HCEC 1CT (cell line): Measurements from ENCODE around the gene C19orf85.
A peak's percentile ranks its signal among the peaks of the same experiment; 100 is the strongest.
"Not testable (repeated sequence)": the region's sequence is repeated elsewhere in the genome, so short reads cannot be mapped to it uniquely, and the experiment has no call there.

Experiments used
- DNase-seq: peaks from one replicate; pipeline ENCODE4 v3.0.0-alpha.2; 2017

Gene C19orf85

DNA sequence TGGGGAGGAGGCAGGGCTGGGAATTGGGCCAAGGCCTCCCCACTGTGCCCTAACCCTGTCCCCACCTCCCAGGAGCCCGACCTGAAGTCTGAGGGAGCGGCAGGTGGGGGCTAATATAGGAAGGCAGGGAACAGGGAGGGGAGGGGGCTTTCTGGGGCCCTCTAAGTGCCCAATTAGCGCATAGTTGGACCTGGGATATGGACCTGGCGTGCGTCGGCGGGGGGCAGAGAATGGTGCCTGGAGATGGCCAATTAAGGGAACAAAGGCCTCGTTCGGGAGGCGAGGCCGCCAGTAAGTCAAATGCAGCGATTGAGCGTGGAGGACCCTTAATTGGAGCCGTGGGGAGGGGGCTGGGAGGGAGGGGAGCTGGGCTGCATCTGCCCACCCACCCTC, at the start of gene C19orf85:
Gene C19orf85, minus strand, starts transcription at position 90 of the 393 bp plus-strand sequence. CDS start 197 bp downstream, outside the sequence.
- no peak for DNase-seq

GRCh38 chr19:55508120-55508519, 43.6 kb upstream of the C19orf85 start:
- DNase-seq, result no peak

GRCh38 chr19:55504981-55505380, 40.4 kb upstream of the C19orf85 start:
- no peak for DNase-seq

DNA sequence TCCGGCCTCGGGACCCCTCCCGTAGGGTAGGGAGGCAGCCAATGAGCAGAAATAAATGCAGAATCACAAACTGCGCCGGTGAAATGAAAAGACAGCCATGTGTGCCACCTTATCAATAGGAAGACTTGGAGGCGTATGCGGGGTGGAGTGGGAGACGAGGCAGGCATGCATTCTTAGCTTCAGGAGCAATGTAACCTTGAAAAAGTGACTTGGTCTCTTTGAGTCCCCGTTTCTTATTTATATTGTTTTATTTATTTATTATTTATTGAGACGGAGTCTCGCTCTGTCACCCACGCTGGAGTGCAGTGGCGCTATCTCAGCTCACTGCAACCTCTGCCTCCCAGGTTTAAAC, 39.7 kb upstream of the C19orf85 start:
- DNase-seq, result no peak

DNA sequence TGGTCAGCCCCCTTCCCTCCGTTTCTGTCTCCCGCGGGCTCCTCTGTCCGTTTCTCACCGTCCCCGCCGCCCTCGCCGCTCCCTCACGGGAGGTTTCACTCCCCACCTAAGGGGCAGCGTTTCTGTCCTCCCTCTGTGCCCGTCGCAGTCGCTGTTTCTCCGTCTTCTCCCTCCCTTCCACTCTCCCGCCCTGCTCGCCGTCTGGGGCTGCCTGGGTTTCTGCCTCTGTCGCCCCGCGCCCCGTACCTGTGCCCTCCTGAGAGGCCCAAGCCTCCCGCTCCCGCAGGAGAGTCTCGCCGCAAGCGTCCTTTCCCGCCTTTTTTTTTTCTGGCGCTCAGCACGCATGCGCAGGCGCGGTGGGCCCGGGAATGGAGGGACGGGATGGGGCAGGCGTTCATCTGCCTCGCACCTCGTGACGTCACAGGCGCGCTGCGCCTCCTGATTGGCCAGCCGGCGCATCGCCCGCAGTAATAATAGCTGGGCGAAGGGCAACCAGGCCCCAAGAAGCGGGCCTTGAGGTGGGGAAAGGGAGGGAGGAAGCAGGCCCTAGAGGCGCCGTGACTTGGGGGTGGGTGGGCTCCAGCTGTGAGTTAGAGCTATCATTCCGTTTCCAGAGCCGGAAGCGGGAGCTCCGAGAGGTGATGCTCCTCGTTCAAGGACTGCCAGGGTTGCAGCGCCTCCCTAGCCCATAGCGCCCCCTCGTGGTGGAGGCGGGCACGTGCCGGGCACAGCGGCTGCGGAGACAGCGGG, 39.1 kb upstream of the C19orf85 start:
- DNase-seq, result peak; percentile 73

GRCh38 chr19:55503157-55503501, 38.6 kb upstream of the C19orf85 start:
- DNase-seq, result no peak

DNA sequence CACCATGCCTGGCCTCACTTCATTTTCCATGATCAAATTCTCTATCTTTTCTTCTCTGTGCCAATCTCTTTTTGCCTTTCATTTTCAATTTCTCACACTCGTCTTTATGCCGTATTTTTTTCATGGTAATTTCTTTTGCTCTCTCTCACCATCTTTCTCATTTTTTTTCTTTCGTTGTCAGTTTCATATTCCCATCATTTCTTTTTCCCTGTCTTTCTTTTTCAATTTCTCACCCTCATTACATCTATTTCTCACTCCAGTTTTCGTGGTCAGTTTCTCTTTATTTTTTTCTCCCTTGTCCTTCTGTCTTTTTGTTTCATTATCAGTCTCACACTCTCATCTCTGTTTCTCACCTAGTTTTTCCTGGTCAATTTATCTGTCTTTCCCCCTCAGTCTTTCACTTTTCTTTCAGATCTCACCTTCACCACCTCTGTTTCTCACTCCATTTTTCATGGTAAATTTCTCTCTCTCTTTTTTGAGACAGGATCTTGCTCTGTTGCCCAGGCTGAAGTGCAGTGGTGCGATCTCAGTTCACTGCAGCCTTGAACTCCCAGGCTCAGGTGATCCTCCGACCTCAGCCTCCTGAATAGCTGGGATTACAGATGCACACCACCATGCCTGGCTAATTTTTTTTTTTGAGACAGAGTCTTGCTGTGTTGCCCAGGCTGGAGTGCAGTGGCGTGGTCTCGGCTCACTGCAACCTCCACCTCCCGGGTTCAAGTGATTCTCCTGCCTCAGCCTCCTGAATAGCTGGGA, 37.8 kb upstream of the C19orf85 start:
- no peak for DNase-seq

DNA sequence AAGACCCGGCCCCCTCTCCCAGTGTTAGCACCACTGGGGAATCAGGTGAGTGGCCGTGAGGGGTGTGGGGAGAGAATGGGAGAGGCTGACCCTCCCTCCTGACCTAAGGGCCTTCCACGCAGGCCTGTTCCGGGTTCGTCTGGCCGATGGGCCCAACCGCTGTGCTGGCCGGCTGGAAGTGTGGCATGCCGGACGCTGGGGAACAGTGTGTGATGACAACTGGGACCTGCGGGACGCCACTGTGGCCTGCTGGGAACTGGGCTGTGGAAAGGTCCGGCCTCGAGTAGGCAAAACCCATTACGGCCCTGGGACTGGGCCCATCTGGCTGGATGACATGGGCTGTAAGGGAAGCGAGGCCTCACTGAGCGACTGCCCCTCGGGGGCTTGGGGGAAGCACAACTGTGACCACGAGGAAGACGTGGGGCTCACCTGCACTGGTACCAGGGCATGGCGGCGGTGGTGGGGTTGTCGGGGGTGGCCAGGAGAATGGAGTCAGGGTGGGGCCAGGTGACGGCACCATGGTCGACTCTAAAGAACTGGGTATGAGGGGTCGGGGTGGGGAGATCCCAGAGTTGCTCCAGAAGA, 35.9 kb upstream of the C19orf85 start:
- DNase-seq, result no peak

DNA sequence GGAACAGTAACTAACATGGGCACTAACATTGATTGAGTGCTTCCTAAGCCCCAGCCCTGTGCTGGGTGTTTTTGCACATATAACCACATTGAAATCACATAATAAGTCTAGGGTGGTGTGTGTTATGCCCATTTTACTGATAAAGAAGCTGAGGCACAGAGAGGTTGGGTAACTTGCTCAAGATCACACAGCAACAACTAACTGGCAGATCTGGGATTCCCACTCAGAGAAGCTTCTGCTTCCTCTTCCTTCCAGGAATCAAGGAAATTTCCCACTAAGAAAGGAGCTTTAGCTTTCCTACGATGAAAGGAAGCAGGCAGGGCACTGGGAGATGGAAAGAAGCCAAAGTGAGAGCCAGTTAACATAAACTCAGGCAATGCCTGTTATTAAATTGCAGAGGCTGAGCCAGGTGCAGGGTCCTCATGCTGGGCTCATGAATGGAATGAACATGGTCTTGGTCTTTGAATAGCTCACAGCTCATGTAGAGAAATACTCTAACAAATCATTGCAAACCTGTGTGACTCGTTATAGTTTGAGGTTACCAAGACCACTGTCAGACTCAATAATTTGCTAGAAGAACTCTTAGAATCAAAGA, 33.8 kb upstream of the C19orf85 start:
- no peak for DNase-seq

DNA sequence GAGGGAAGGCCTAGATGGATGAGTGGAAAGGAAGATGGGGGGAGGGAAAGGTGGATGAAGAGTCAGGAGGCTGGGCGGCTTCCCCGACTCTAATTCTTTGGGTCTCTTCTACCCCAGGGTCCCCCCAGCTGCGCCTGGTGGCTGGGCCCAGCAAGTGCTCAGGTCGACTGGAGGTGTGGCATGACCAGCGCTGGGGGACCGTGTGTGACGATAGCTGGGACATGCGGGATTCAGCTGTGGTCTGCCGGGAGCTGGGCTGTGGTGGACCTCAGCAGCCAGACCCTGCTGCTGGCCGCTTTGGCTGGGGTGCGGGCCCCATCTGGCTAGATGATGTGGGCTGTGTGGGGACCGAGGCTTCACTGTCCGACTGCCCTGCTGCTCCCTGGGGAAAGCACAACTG, 33.2 kb upstream of the C19orf85 start:
- DNase-seq, result no peak

GRCh38 chr19:55496820-55497219, 32.3 kb upstream of the C19orf85 start:
- DNase-seq, result not testable (repeated sequence)

DNA sequence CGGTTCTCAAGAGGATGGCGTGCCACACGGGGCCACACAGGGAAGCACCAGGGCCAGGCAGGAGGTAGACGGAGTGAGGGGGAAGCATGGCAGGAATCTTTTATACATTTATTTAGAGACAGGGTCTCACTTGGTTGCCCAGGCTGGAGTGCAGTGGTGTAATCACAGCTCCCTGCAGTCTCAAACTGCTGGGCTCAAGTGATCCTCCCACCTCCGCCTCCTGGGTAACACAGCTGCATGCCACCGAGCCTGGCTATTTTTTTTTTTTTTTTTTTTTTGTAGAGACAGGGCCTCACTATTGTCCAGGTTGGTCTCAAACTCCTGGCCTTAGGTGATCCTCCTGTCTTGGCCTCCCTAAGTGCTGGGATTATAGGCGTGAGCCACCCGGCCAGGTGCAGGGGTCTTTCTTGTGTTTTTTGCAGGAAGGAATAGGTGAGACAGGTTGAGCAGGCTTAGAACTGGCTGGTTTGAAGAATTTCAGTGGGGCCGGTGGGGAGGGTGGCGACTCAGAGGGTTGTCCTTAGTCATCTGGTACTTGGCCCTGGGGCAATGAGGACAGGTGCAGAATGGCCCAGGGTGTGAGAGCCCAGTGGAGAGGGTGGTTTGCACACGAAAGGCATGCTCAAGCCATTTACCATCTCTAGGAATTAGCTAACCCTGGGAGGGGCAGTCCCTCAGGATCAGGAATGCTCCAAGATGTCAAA, 31.2 kb upstream of the C19orf85 start:
- no peak for DNase-seq

GRCh38 chr19:55494172-55494761, 29.7 kb upstream of the C19orf85 start:
- DNase-seq, result no peak

DNA sequence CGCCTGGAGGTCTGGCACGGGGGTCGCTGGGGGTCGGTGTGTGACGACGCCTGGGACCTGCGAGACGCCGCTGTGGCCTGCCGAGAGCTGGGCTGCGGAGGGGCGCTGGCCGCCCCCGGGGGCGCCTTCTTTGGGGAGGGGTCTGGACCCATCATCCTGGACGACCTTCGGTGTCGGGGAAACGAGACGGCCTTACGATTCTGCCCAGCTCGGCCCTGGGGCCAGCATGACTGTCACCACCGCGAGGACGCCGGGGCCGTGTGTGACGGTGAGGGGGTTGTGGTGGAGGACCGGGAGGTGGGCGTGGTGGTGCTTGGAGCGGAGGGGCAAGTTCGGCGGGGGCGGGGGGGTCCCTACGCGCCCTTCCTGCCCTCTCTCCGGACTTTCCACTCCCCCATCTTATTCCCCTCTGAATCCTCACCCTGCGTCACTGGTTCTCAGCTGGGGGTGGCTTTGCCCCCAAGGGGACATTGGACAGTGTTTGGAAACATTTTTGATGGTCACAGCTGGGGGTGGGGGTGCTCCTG, 29.2 kb upstream of the C19orf85 start:
- no peak for DNase-seq

DNA sequence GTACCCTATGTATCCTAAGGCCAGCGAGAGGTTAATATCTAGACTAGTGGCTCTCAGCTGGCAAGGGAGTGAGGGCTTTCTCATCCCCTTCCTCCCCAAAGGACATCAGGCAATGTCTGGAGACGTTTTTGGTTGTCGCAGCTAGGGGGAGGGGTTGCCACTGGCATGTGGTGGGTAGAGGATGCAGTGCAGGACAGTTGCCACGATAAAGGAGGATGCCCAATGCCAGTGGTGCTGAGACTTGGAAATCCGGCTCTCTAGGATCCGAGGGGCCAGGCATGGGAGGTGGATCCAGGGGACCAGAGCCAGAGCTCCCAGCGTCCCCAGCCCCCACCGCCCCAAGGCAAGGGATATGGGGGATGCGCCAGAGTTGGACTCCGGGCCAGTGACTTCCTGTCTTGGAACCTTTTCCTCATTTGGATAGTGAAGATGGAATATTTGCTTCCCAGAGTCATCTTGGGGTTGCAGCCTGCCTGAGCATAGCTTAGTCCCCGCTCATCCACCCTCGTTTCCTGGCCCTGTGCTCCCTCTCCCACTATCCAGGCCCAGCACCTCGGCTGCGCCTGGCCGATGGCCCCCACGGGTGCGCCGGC, 28.6 kb upstream of the C19orf85 start:
- peak; percentile 29 for DNase-seq

DNA sequence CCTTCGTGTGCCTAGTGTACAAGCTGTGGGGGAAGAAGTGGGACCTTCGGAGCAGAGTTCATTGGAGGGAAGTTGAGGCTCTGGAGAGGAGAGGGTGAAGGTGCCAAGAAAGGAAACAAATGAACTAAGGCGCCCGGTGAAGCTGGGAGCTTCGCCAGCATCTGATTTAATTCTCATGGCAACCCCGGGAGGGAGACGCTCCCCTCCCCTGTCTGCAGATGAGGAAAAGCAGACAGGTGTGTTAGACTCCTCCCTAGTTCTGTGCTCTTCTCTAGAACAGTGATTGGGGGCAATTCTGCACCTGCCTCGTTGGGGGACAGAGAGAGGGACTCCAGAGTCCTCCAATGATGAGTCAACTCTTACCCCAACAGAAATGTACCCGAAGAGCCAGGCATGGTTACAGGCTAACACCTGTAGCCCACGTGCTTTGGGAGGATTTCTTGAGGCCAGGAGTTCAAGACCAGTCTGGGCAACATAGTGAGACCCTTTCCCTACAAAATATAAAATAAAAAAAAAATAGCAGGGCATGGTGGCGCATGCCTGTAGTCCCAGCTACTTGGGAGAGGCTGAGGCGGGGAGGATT, 27.9 kb upstream of the C19orf85 start:
- DNase-seq, result no peak

DNA sequence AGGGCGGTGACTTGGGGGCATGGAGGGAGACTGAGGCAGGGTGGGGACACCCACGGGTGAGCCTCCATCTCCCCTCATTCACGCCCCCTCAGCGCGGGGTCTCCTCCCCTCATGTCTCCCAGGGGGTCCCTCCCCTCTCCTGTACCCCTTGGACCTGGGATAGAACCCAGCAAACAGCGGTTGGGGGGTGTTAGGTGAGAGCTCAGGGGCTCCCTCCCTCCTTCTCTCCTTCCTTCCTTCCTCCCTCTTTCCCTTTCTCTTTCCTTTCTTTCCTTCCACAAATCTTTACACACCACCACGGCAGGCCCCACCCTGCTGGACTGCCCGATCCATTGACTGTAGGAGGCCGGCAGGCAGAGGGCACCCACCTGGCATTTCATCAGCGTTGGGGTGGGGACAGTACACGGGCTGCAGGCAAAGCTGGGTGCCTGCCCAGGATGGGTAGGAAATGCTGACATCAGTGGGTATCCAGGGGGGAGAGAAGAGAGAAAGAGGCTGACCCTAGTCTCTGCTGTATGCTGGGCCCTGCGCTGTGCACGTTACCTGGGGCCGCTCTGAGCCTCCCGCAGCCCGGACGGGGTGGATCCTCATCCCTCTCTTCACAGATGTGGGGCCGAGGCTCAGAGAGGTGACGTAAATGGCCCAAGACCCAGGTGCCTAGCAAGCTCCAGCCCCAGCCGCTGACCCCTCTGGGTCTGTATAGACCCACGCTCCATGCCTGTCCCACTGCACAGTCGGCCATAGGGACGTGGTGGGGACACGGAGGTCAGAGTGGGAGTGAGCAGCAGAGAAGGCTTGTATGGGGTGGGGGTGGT, 27.2 kb upstream of the C19orf85 start:
- no peak for DNase-seq

- DNase-seq, result no peak
Observed at GRCh38 chr19:55490478-55491432, 26.2 kb upstream of the C19orf85 start.

DNA sequence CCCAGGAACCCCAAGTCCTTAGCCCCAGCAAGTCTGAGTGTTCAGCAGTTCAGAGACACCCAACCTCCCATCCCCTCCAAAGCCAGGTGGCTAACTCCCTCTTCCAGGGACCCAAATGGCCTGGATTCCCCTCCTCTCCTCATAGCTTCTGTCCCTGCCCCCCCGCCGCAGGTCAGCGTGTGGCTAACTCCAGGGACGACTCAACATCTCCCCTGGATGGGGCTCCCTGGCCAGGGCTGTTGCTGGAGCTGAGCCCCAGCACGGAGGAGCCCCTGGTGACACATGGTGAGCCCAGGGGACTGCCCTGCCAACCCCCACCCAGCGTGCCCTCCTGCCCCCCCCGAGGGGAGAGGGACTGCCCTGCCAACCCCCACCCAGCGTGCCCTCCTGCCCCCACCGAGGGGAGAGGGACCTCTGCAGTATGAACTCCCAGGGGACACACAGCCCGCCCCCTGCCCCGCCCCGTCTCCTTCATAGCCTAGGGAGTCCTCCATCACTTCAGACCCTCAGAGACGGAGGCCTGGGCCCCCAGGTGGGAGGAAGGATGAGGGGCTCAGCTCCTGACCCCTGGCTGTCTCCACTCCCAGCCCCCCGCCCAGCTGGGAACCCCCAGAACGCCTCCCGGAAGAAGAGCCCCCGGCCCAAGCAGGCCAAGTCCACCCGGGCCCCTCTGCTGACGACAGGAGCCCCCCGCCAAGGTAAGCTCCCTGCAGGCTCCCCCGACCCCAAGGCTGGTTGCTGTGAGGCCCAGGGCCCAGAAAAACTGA, 25.3 kb upstream of the C19orf85 start:
- DNase-seq, result no peak
